ENCODE results near the gene CCR2. TPM values are rescaled to one million over a fixed set of nuclear protein-coding genes. Genes with fewer than 3 reads are reported as not detected.

CCR2 gene
- polyA plus RNA-seq, 1 experiment, result not detected

DNA sequence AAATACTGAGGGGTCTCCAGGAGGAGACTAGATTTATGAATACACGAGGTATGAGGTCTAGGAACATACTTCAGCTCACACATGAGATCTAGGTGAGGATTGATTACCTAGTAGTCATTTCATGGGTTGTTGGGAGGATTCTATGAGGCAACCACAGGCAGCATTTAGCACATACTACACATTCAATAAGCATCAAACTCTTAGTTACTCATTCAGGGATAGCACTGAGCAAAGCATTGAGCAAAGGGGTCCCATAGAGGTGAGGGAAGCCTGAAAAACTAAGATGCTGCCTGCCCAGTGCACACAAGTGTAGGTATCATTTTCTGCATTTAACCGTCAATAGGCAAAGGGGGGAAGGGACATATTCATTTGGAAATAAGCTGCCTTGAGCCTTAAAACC lies 21.3 kb downstream of the CCR2 start:
- ChIA-PET CTCF (interaction anchor here (0.9 to 5.7 kb wide), 3 partner anchors 288 to 436 kb away, joined by 3 to 39 read pairs (median 6); no protein-coding TSS in a partner anchor), POLR2A (no interaction called here)
- Histone ChIP-seq H3K27me3 (ENCODE audit: control insufficient read depth, insufficient read depth, low read length) (peaks cover 12% of the 10 kb centered on the region), H3K36me3 (ENCODE audit: control insufficient read depth, insufficient read depth, low read length) (no peaks in the 10 kb centered on the region), H3K4me3 (ENCODE audit: low read depth, low read length) (no peak overlapping the region)
- TF ChIP-seq, protein P1, sequence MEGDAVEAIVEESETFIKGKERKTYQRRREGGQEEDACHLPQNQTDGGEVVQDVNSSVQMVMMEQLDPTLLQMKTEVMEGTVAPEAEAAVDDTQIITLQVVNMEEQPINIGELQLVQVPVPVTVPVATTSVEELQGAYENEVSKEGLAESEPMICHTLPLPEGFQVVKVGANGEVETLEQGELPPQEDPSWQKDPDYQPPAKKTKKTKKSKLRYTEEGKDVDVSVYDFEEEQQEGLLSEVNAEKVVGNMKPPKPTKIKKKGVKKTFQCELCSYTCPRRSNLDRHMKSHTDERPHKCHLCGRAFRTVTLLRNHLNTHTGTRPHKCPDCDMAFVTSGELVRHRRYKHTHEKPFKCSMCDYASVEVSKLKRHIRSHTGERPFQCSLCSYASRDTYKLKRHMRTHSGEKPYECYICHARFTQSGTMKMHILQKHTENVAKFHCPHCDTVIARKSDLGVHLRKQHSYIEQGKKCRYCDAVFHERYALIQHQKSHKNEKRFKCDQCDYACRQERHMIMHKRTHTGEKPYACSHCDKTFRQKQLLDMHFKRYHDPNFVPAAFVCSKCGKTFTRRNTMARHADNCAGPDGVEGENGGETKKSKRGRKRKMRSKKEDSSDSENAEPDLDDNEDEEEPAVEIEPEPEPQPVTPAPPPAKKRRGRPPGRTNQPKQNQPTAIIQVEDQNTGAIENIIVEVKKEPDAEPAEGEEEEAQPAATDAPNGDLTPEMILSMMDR (IDR thresholded peaks at IDR 0.05; ENCODE audit: insufficient read depth, low read depth, low read length), result no peak
- DNase-seq (ENCODE audit: low read depth), result no peak

DNA sequence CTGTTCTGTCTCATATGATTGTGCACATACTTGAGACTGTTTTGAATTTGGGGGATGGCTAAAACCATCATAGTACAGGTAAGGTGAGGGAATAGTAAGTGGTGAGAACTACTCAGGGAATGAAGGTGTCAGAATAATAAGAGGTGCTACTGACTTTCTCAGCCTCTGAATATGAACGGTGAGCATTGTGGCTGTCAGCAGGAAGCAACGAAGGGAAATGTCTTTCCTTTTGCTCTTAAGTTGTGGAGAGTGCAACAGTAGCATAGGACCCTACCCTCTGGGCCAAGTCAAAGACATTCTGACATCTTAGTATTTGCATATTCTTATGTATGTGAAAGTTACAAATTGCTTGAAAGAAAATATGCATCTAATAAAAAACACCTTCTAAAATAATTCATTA lies 21.9 kb downstream of the CCR2 start:
- ChIA-PET CTCF (interaction anchor here (5.7 kb wide), 1 partner anchor 289 kb away, joined by 39 read pairs; no protein-coding TSS in a partner anchor), POLR2A (no interaction called here)
- Histone ChIP-seq H3K27me3 (ENCODE audit: control insufficient read depth, insufficient read depth, low read length) (peaks cover 12% of the 10 kb centered on the region), H3K4me3 (ENCODE audit: low read depth, low read length) (no peak overlapping the region), H3K36me3 (ENCODE audit: control insufficient read depth, insufficient read depth, low read length) (no peaks in the 10 kb centered on the region)
- no peak for DNase-seq (ENCODE audit: low read depth)
- TF ChIP-seq, protein P1 (IDR thresholded peaks at IDR 0.05; ENCODE audit: insufficient read depth, low read depth, low read length), result no peak

DNA sequence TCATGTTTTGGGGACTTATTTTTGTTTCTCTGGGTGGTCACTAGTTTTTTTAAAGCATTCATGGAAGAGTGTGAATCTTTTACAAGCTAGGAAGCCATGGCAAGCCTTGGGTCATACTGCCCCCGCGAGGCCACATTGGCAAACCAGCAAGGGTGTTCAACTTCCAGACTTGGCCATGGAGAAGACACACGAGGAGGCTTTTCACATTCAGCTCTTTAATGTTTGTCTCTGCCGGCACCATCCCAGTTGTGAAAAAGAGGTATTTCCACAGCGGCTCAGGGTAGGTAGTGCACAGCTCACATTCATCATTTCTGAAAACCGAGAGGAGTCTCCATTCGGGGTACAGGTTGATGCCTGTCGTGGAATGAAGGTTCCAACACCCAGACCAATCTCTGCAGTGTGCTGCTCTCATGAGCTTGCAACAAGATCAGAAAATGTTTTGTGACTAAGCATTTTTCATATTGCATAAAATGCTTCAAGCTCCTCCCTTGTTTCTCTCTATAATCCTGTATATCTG lies 24.6 kb downstream of the CCR2 start:
- ChIA-PET CTCF (interaction anchor here (0.5 to 5.7 kb wide), 26 partner anchors 9 to 867 kb away, joined by 3 to 39 read pairs (median 4); partner anchors contain the start of gene CCR5), POLR2A (no interaction called here)
- H3K36me3 ChIP-seq (ENCODE audit: control insufficient read depth, insufficient read depth, low read length), result no peaks in the 10 kb centered on the region
- peaks cover 12% of the 10 kb centered on the region for H3K27me3 ChIP-seq (ENCODE audit: control insufficient read depth, insufficient read depth, low read length)
- H3K4me3 ChIP-seq (ENCODE audit: low read depth, low read length), result no peak overlapping the region
- TF ChIP-seq, protein P1 (IDR thresholded peaks at IDR 0.05; ENCODE audit: insufficient read depth, low read depth, low read length), result peak; percentile 77
- no peak for DNase-seq (ENCODE audit: low read depth)

DNA sequence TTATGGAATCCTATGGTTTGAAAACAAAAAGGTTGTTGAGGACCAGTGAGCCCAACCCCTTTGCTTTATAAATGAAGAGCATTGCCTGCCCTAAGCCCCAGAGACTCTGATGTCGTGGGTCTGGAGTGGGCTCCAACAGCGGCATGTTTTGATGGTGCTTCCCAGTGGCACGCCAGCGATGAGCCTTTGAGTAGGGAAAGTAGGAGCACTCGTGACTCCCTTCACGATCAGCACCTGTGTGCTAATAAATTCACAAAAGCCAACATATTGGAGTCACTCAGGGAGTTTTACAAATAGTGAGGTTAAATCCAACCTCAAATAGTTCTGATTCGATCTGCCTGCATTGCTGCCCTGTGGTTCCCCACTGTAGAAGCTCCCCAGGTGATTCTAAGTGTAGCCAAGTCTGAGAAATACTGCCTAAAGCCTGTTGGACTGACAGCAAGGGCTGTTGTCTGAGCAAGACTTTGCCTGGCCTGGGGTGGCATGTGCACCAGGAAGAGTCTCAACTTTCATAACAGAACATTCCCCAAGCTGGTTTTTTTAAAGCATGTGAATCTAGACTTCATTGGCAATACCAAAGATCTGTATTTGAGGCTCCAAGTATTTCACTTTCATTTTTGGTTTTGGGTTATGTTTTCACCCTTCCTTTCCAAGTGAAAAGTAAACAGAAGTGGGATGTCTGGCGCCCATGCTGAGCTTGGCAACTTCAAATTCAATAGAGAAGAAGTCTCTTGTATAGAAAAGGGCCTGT lies 26.7 kb downstream of the CCR2 start:
- H3K4me3 ChIP-seq (ENCODE audit: low read depth, low read length), result no peak overlapping the region
- CTCF ChIA-PET, result interaction anchor here (1.0 kb wide), 1 partner anchor 8 kb away, joined by 4 read pairs; no protein-coding TSS in a partner anchor

DNA sequence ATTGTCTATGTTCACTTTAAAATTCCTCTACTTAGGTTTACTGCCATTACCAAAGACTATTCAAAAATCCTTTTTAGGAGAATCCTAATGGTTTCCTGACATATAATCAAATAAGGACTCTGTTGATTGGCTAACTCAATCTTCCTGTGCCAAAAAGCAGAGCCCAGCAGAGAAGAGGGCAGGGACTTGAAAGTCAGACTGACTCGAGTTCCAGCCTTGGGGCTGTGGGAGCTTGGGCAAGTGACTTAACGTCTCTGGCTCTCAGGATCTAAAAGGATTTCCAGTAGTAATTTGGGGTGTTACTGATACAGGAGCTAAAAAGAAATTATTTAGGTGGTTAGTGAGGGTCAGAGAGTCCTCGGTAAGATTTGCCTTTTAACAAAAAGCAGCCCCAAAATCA lies 27.7 kb downstream of the CCR2 start:
- DNase-seq (ENCODE audit: low read depth), result no peak
- CTCF ChIA-PET, result no interaction called here
- POLR2A ChIA-PET, result no interaction called here

More for the DNA sequence above, 26.7 kb downstream of the CCR2 start:
- POLR2A ChIA-PET, result no interaction called here
- DNase-seq (ENCODE audit: low read depth), result no peak
- TF ChIP-seq, protein P1 (IDR thresholded peaks at IDR 0.05; ENCODE audit: insufficient read depth, low read depth, low read length), result no peak
- Histone ChIP-seq H3K36me3 (ENCODE audit: control insufficient read depth, insufficient read depth, low read length) (no peaks in the 10 kb centered on the region), H3K27me3 (ENCODE audit: control insufficient read depth, insufficient read depth, low read length) (peaks cover 13% of the 10 kb centered on the region)

More for the DNA sequence above, 27.7 kb downstream of the CCR2 start:
- Histone ChIP-seq H3K27me3 (ENCODE audit: control insufficient read depth, insufficient read depth, low read length) (peaks cover 10% of the 10 kb centered on the region), H3K36me3 (ENCODE audit: control insufficient read depth, insufficient read depth, low read length) (no peaks in the 10 kb centered on the region), H3K4me3 (ENCODE audit: low read depth, low read length) (no peak overlapping the region)
- TF ChIP-seq, protein P1 (IDR thresholded peaks at IDR 0.05; ENCODE audit: insufficient read depth, low read depth, low read length), result no peak

Data from BJ (cell line).